Panc1 (cell line): Measurements from ENCODE around the gene PLCH1. TPM values are rescaled to one million over a fixed set of nuclear protein-coding genes. Genes with fewer than 3 reads are reported as not detected.

Experiments
- ATAC-seq: fragments of 200-7000 bp; cut with Tn5 transposase; 2 replicates; pipeline ENCODE4 v1.9.1; 2020; ENCODE audit warnings: mild to moderate bottlenecking, moderate library complexity
- BruUV-seq: library from RNA; stranded (reverse); fragments of 400-500 nt; replicated peaks from 2 replicates; lab custom pipeline; 2021; lab: Mats Ljungman, UMichigan
- CTCF ChIA-PET: fragments of 300-600 bp; sonication (Branson Sonifier 250); formaldehyde crosslinking; loops from one replicate; lab custom pipeline; 2022; ENCODE audit warnings: antibody characterized with exemption; lab: Charles Lee
- POLR2A ChIA-PET: fragments of 300-600 bp; sonication (Branson Sonifier 250); formaldehyde crosslinking; loops from one replicate; lab custom pipeline; 2022; ENCODE audit warnings: antibody characterized with exemption; lab: Charles Lee
- DNase-seq: peaks from one replicate; pipeline ENCODE4 v3.0.0-alpha.2; 2010; ENCODE audit warnings: low read depth, low spot score
- H3K27ac ChIP-seq: 2 replicates; pipeline ENCODE4 v1.5.1; 2011; ENCODE audit warnings: mild to moderate bottlenecking, low read length, inconsistent platforms
- H3K27me3 ChIP-seq: fragments of 200-500 bp; sonication (Bioruptor generic); 2 replicates; pipeline ENCODE4 v1.6.0; 2014; ENCODE audit warnings: low read length, inconsistent platforms; ENCODE audit not compliant: control insufficient read depth, insufficient read depth
- H3K36me3 ChIP-seq: fragments of 200-500 bp; sonication (Bioruptor generic); 2 replicates; pipeline ENCODE4 v1.5.1; 2014; ENCODE audit warnings: inconsistent platforms, mild to moderate bottlenecking, low read length, moderate library complexity; ENCODE audit not compliant: control insufficient read depth, insufficient read depth
- H3K4me1 ChIP-seq: 2 replicates; pipeline ENCODE4 v1.5.1; 2011; ENCODE audit warnings: inconsistent platforms, mild to moderate bottlenecking, low read length, moderate library complexity; ENCODE audit not compliant: control insufficient read depth, insufficient read depth
- H3K4me3 ChIP-seq, 2 experiments: 2 replicates each; pipeline ENCODE4 v1.5.1; 2011 to 2012; ENCODE audit warnings: low read depth in 2 of 2, low read length in 2 of 2, mild to moderate bottlenecking in 2 of 2, inconsistent platforms in 1 of 2, moderate library complexity in 1 of 2
- H3K9me3 ChIP-seq: fragments of 200-500 bp; sonication (Bioruptor generic); 2 replicates; pipeline ENCODE4 v1.5.1; 2014; ENCODE audit warnings: low read depth, mild to moderate bottlenecking, inconsistent platforms, low read length, moderate library complexity; ENCODE audit not compliant: control insufficient read depth, insufficient read depth
- POLR2AphosphoS5 ChIP-seq: IDR thresholded peaks from 2 replicates; pipeline ENCODE4 v1.6.1; 2012; ENCODE audit warnings: mild to moderate bottlenecking, low read depth, low read length, moderate library complexity
- SIN3A ChIP-seq: IDR thresholded peaks from 2 replicates; pipeline ENCODE4 v1.6.1; 2012; ENCODE audit warnings: low read depth, mild to moderate bottlenecking, low read length, moderate library complexity, borderline replicate concordance; ENCODE audit not compliant: insufficient read depth
- TCF7L2 ChIP-seq: IDR thresholded peaks from 2 replicates; pipeline ENCODE4 v1.6.1; 2011; ENCODE audit warnings: mild to moderate bottlenecking, low read depth, low read length, inconsistent platforms
- in situ Hi-C: cut with HindIII; loops from 2 replicates; pipeline ENCODE4 v1.10.0; 2016; ENCODE audit warnings: low sequenced_read_pairs, low pct_unique_long_range_greater_than_20kb
- intact Hi-C: fragments of 100-400 bp; cut with micrococcal nuclease; formaldehyde crosslinking; loops from one replicate; pipeline ENCODE4 v1.10.0; 2022; ENCODE audit not compliant: unreplicated experiment
- total RNA-seq: library from RNA; stranded (reverse); gene quantifications from one replicate; pipeline ENCODE4 v1.2.1, GENCODE V29; 2021; ENCODE audit not compliant: unreplicated experiment
- TF ChIP-seq, protein P1 (sequence below), 2 experiments: IDR thresholded peaks; 2 replicates each; pipeline ENCODE4 v1.6.1; 2011 to 2012; ENCODE audit warnings: low read depth in 2 of 2, control low read depth in 1 of 2, low read length in 1 of 2, mild to moderate bottlenecking in 1 of 2, moderate library complexity in 1 of 2; ENCODE audit not compliant: insufficient read depth in 1 of 2
- TF ChIP-seq, protein P2 (sequence below): fragments of 450-650 bp; IDR thresholded peaks from 2 replicates; pipeline ENCODE4 v1.5.1; 2017; ENCODE audit warnings: mild to moderate bottlenecking

Gene PLCH1
- total RNA-seq, 1 experiment from 2014 or later = 0.03 TPM

DNA sequence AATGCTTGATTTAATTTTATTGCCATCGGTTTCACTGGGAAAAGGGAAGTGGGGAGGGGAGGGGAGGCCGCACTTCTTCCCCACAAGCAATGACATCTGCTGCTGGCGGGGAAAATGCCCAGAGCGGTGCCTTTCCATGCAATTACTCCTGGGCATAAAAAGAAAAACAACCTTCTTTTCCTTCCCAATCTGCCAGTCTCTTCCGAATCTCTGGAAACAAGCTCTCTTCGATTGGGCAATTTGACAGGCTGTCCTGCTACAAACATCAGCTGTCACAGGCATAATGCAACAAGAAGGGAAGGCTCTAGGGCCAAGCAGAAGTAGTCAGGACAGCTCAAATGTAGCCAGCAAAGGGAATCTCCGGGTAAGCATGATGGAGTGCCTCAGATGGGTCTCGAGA is 358.0 kb downstream of the PLCH1 start:
- H3K4me1 ChIP-seq = no peaks in the 10 kb centered on the region
- CTCF ChIA-PET = interaction anchor here (0.6 kb wide), 1 partner anchor 359 kb away, joined by 6 read pairs; no protein-coding TSS in a partner anchor
- no peaks in the 10 kb centered on the region for H3K36me3 ChIP-seq
- ATAC-seq = no peak
- no peaks in the 10 kb centered on the region for H3K9me3 ChIP-seq
- no peaks in the 10 kb centered on the region for H3K27me3 ChIP-seq
- BruUV-seq = no TSS peak
- H3K4me3 ChIP-seq = no peak overlapping the region
- H3K27ac ChIP-seq = no peak overlapping the region
- DNase-seq = no peak
- TF ChIP-seq, protein P1, sequence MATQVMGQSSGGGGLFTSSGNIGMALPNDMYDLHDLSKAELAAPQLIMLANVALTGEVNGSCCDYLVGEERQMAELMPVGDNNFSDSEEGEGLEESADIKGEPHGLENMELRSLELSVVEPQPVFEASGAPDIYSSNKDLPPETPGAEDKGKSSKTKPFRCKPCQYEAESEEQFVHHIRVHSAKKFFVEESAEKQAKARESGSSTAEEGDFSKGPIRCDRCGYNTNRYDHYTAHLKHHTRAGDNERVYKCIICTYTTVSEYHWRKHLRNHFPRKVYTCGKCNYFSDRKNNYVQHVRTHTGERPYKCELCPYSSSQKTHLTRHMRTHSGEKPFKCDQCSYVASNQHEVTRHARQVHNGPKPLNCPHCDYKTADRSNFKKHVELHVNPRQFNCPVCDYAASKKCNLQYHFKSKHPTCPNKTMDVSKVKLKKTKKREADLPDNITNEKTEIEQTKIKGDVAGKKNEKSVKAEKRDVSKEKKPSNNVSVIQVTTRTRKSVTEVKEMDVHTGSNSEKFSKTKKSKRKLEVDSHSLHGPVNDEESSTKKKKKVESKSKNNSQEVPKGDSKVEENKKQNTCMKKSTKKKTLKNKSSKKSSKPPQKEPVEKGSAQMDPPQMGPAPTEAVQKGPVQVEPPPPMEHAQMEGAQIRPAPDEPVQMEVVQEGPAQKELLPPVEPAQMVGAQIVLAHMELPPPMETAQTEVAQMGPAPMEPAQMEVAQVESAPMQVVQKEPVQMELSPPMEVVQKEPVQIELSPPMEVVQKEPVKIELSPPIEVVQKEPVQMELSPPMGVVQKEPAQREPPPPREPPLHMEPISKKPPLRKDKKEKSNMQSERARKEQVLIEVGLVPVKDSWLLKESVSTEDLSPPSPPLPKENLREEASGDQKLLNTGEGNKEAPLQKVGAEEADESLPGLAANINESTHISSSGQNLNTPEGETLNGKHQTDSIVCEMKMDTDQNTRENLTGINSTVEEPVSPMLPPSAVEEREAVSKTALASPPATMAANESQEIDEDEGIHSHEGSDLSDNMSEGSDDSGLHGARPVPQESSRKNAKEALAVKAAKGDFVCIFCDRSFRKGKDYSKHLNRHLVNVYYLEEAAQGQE (IDR thresholded peaks at IDR 0.05; ENCODE audit: insufficient read depth in 1 of 2, low read depth in 2 of 2, low read length in 1 of 2) = no peak
- TF ChIP-seq TCF7L2 (no peak), POLR2AphosphoS5 (no peak), SIN3A (no peak)
- TF ChIP-seq, protein P2, sequence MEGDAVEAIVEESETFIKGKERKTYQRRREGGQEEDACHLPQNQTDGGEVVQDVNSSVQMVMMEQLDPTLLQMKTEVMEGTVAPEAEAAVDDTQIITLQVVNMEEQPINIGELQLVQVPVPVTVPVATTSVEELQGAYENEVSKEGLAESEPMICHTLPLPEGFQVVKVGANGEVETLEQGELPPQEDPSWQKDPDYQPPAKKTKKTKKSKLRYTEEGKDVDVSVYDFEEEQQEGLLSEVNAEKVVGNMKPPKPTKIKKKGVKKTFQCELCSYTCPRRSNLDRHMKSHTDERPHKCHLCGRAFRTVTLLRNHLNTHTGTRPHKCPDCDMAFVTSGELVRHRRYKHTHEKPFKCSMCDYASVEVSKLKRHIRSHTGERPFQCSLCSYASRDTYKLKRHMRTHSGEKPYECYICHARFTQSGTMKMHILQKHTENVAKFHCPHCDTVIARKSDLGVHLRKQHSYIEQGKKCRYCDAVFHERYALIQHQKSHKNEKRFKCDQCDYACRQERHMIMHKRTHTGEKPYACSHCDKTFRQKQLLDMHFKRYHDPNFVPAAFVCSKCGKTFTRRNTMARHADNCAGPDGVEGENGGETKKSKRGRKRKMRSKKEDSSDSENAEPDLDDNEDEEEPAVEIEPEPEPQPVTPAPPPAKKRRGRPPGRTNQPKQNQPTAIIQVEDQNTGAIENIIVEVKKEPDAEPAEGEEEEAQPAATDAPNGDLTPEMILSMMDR = no peak
- intact Hi-C loops = no loop called here
- POLR2A ChIA-PET = no interaction called here
- in situ Hi-C loops = no loop called here

DNA sequence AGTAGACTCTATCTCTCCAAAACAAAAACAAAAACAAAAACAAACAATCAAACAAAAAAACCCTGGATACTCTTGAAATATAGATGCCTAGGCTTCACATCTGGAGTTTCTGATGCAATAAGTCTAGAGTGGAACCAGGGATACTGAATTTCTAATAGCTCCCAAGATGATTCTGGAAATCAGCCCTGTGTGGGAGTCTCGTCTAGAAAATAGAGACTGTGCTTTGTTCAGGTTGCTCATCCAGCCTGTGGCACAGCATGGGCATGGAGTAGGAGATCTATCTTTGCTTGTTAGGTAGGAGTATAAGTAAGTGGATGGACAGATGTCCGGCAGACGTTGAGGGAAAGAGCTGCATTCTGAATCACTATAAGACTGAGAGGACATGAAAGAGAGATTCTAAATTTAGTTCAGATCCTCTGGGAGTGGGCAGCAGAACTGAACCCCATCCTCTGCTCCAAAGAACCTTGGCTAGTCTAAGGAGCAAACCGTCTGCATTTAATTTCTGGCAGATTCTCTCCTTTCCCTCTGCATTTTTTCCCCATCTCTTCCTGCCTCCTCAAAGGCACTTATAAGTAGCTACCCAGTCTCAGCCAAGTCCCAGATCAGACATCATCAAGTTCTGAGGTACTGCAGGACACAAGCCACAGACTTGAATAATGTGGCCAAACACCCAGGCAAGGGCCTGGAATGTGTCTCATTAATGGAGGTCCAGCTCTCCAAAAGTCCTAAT is 358.8 kb downstream of the PLCH1 start:
- Histone ChIP-seq H3K4me3 (no peak overlapping the region), H3K27ac (no peak overlapping the region), H3K4me1 (no peaks in the 10 kb centered on the region), H3K9me3 (no peaks in the 10 kb centered on the region), H3K27me3 (no peaks in the 10 kb centered on the region), H3K36me3 (no peaks in the 10 kb centered on the region)
- ChIA-PET POLR2A (no interaction called here), CTCF (no interaction called here)
- no TSS peak for BruUV-seq
- in situ Hi-C loops (no loop called here), intact Hi-C loops (no loop called here)
- ATAC-seq (no peak), DNase-seq (no peak)
- TF ChIP-seq SIN3A (no peak), TCF7L2 (no peak), POLR2AphosphoS5 (no peak)
- TF ChIP-seq, protein P2 = no peak
- TF ChIP-seq, protein P1 (IDR thresholded peaks at IDR 0.05; ENCODE audit: insufficient read depth in 1 of 2, low read depth in 2 of 2, low read length in 1 of 2) = no peak
